ENCODE results near the gene SH3PXD2B.
"Not testable (repeated sequence)": the region's sequence is repeated elsewhere in the genome, so short reads cannot be mapped to it uniquely, and the experiment has no call there.

The SH3PXD2B gene

GRCh38 chr5:172417983-172418630 is 36.2 kb downstream of the SH3PXD2B start:
- DNase-seq (ENCODE audit: low read depth): no peak

GRCh38 chr5:172417130-172417841 is 37.0 kb downstream of the SH3PXD2B start:
- no peak for DNase-seq (ENCODE audit: low read depth)

- no peak for DNase-seq (ENCODE audit: low read depth)
Observed at GRCh38 chr5:172415362-172416275, 38.7 kb downstream of the SH3PXD2B start.

GRCh38 chr5:172414531-172415361 is 39.6 kb downstream of the SH3PXD2B start:
- no peak for DNase-seq (ENCODE audit: low read depth)

GRCh38 chr5:172413601-172414171 is 40.6 kb downstream of the SH3PXD2B start:
- no peak for DNase-seq (ENCODE audit: low read depth)

- DNase-seq (ENCODE audit: low read depth): no peak
Observed at GRCh38 chr5:172412724-172413286, 41.5 kb downstream of the SH3PXD2B start.

- DNase-seq (ENCODE audit: low read depth): no peak
Observed at GRCh38 chr5:172411484-172412072, 42.7 kb downstream of the SH3PXD2B start.

GRCh38 chr5:172410662-172411483 is 43.5 kb downstream of the SH3PXD2B start:
- DNase-seq (ENCODE audit: low read depth): no peak

GRCh38 chr5:172410160-172410559 is 44.2 kb downstream of the SH3PXD2B start:
- no peak for DNase-seq (ENCODE audit: low read depth)

- DNase-seq (ENCODE audit: low read depth): not testable (repeated sequence)
Observed at GRCh38 chr5:172409477-172409876, 44.8 kb downstream of the SH3PXD2B start.

GRCh38 chr5:172407822-172408221 is 46.5 kb downstream of the SH3PXD2B start:
- no peak for DNase-seq (ENCODE audit: low read depth)

GRCh38 chr5:172407241-172407691 is 47.1 kb downstream of the SH3PXD2B start:
- DNase-seq (ENCODE audit: low read depth): no peak

GRCh38 chr5:172405226-172406107 is 48.9 kb downstream of the SH3PXD2B start:
- no peak for DNase-seq (ENCODE audit: low read depth)

GRCh38 chr5:172404746-172405145 is 49.6 kb downstream of the SH3PXD2B start:
- no peak for DNase-seq (ENCODE audit: low read depth)

- no peak for DNase-seq (ENCODE audit: low read depth)
Observed at GRCh38 chr5:172403817-172404216, 50.5 kb downstream of the SH3PXD2B start.

GRCh38 chr5:172403189-172403796 is 51.0 kb downstream of the SH3PXD2B start:
- no peak for DNase-seq (ENCODE audit: low read depth)

- DNase-seq (ENCODE audit: low read depth): no peak
Observed at GRCh38 chr5:172402531-172403188, 51.7 kb downstream of the SH3PXD2B start.

- DNase-seq (ENCODE audit: low read depth): not testable (repeated sequence)
Observed at GRCh38 chr5:172402031-172402430, 52.3 kb downstream of the SH3PXD2B start.
